SK-N-DZ (cell line): ENCODE measurements around the gene NLGN1.

Source experiments
- DNase-seq: peaks from one replicate; pipeline ENCODE4 v3.0.0-alpha.2; 2015; ENCODE audit warnings: low spot score

The NLGN1 gene

GRCh38 chr3:173755161-173755560 is 357.6 kb downstream of the NLGN1 start:
- no peak for DNase-seq

DNA sequence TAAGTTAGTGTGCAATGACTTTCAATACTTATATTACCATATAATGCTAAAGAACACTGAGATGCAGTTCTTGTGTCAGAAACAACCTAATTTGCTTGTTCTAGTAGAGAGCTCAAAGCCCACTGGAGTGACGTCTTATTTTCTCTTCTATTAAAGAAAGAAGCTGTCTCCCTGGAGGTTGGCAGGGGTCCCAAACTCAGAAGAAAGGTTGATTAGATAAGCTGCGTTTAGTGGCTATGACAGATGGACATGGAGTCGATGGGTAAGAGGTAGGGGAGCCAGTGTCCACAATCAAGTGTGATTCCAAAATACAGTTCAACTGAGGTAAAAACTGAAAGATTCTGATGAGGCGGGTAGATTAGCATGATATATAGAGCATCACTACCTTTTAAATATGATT is 363.6 kb downstream of the NLGN1 start:
- no peak for DNase-seq

GRCh38 chr3:173762501-173762900 is 365.0 kb downstream of the NLGN1 start:
- DNase-seq: no peak

DNA sequence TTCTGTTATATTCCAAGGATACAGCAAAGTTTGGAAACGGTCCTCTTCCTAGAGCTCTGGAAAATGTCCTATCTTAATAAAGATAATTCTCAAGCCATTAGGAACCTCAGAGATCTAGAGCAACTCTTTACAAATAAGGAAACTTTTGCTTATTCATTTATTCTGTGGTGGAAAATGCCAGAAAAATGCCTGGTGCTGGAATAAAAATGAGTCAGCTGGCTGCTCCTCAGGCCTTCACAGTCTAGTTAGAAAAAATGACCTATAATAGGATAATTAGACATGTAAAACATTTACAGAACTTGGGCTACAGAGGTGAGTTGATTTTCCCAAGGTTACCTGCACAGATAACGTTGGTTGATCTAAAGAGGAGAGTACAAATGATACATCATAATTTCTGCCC is 372.5 kb downstream of the NLGN1 start:
- DNase-seq: no peak

DNA sequence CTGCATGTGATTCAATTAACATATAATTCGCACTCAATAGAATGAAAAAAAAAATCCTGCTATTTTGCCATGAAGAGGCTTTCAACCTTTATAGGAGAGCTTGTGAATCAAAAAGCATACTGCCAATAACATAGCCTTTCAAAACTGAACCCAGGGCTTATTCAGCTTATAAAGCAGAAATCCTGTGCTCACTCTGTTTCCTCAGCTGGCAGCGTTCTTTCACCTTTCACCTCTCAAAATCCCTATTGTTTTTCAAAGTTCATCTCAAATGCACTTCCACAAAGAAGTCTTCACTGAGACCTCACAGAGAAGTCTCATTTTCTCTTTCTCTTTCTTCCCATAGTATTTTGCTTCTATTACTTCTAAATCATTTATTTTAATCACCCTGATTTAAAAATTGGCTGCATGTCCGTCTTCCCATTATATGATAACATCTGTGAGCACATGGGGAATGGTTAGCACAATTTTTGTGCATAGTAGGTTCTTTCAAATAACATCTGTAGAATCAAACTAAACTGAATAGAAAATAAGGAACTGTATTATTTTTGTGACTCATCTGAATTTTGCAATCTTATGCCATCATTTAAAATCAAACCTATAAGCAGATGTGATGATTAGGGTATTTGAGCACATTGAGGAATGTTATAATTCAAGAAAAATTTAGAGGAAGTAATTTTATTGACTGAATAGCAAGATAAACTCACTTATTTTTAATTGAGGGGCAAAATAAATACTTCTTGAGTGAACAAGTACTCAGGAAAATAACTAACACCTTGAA is 373.4 kb downstream of the NLGN1 start:
- no peak for DNase-seq

DNA sequence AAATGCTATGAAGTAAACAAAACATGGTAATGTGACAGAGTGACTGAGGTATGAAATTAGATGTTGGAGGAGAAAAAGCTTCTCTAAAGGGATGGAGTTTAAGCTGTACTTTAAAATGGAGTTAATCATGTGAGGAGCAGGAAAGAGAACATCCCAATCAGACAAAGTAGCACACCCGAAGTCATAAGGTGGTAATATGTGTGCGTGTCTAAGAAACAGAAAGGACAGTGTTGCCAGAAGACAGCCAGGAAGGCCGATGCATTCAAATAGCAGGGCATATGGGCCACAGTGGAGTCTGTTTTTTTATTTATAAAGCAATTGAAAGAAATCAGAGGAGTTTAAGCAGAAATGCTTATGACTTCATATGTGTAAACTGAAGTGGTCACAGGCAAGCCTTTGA is 376.3 kb downstream of the NLGN1 start:
- DNase-seq: no peak

GRCh38 chr3:173774294-173774693 is 376.8 kb downstream of the NLGN1 start:
- no peak for DNase-seq

GRCh38 chr3:173778251-173778650 is 380.7 kb downstream of the NLGN1 start:
- no peak for DNase-seq

- no peak for DNase-seq
Observed at GRCh38 chr3:173780067-173780466, 382.5 kb downstream of the NLGN1 start.

DNA sequence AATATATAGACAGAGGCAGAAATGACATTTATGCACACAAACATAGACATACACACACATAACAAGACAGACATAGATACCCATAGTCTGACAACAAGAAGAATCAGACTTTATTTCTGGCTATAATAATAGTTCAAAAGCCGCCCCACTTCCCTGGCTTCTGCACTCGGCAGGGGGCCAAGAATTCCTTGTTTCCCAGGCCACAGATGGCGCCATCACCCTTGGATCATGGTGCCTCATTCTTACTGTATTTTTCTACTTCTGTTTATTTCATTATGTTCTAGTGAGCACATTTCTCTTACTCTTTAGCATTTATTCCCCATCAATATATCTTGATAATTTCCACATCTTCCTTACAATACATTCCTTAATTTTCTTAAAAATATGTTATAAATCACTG is 387.5 kb downstream of the NLGN1 start:
- no peak for DNase-seq

DNA sequence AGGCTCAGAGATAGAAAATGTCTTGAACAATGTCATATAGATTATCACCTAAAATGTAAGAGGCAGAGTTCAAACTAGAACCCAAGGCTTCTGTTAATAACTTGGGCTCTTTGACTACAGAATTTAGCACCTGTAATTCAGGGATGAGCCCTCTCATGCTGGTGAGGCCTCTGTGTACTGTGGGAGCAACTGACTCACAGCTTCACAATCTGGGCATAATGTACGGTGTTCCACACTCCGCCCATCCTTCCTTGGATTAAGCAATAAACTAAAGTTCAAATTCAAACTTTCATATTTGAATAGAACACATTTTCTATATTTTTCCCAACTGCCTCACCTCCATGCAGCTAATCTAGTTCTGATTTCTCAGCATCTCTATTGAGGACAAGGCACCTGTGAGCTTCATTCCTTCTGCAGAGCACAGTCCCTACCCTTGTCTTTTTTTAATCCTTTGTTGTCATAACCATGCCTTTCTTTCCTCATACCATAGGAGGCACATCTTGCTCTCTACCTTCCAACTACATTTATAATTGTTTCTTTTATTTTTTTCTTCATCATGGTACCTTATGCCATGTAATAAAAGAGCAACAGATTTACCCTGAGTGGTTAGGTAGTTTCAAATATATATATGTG is 392.1 kb downstream of the NLGN1 start:
- DNase-seq: no peak

- DNase-seq: no peak
Observed at GRCh38 chr3:173793963-173794362, 396.4 kb downstream of the NLGN1 start.

DNA sequence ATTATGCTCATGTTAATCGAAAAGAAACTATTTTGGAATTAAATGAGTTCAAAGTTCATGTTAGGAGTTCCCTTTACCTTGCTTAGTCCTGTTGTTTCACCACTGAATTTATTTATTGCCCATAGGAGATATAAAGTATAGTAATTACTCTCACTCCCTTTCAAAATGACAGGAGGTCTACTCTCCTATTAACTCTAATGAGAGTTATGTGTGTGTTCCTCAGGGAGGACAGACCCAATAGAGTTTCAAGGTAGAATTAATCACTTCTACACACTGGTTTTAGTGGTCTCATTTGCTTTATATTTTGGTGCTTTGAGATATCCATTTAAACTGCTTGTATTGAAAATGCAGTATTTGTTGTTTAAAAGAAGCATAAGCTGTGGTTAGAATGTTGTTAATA is 398.9 kb downstream of the NLGN1 start:
- DNase-seq: no peak

- DNase-seq: no peak
Observed at GRCh38 chr3:173796890-173797289, 399.3 kb downstream of the NLGN1 start.

DNA sequence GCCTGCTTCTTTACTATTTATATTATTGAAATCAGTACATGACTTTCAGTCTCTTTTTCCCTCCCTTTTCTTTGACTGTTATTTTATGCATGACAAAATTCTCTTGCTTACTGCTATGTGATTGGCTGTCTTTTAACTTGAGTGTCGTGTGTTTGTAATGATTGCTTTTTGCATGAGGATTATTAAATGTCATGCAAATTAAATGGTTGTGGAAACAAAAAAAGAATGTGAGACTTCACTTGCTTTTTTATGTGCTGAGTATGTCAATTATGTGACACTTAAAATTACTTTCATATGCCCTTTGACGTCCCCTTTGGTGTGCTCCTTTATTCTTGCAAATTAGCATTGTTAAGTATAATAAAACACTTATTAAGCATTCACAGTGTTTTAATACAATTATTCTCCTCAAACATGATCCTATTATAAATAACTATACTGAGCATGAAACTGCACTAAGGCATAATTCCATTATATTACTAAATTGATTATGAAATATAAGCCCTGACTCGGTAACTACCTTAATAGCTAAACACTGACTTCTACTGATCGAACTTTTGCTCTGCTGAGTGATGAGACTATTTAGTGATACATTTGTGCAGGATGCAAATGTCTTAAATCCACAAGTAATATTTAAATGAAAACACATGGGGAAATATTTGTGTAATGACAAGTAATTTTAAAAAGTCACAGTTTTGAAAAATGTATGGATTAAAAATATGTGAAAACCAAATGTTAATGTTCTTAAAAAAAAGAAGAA is 401.7 kb downstream of the NLGN1 start:
- no peak for DNase-seq

DNA sequence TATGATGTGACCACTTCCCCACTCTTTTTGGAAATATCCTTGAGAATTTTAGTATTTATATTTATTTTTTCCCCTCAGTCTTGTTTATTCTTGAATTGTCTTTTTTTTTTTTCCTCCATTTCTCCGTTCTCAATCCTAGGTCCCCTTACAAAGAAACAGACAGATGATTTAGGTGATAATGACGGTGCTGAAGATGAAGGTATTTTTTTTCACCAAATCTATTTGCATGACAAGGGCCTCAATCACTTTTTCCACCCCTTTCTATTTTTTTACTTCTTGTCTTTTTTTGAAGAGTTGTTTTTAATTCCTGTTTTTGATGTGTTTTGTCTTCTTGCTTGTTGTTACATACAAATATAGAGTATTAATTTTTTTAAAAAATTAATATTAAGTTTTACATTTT is 402.6 kb downstream of the NLGN1 start:
- DNase-seq: no peak

- no peak for DNase-seq
Observed at GRCh38 chr3:173814809-173815208, 417.3 kb downstream of the NLGN1 start.

DNA sequence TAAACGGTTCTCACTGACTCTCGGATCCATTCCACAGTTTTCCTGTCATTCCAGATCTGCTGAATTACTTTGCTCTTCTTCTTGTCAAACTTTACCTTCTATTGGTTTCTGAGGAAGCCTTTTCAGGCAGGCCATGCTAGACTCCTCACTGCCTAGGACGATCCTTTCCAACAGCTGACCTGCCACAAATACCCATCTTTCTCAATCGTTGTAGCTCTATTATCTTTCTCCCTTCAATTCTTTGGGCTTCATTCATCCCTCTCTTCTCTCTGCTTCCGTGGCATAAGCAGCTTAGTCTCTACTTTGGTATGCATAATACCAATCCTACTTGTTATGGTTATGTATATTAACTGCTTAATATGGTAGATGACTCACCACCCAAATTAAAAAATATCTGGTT is 421.8 kb downstream of the NLGN1 start:
- no peak for DNase-seq

- no peak for DNase-seq
Observed at GRCh38 chr3:173823911-173824460, 426.4 kb downstream of the NLGN1 start.

DNA sequence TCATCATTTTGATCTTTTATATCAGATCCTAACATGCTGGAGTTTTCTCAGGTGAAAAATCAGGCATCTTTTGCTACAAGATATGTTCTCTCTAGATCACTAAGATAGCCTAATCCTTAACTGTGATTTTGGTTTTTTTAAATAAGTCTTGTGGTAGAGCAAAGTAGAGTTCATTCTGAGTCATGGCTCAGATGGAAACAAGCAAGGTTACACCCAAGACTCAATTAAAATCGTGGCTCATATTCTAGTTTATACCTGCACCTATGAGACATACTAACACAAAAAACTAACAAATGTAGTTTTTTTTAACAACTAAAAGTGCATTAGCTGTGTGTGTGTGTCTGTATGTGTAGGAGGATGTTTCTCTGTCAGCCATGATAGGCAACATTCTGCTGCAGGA is 428.2 kb downstream of the NLGN1 start:
- no peak for DNase-seq

GRCh38 chr3:173826416-173826815 is 428.9 kb downstream of the NLGN1 start:
- no peak for DNase-seq

DNA sequence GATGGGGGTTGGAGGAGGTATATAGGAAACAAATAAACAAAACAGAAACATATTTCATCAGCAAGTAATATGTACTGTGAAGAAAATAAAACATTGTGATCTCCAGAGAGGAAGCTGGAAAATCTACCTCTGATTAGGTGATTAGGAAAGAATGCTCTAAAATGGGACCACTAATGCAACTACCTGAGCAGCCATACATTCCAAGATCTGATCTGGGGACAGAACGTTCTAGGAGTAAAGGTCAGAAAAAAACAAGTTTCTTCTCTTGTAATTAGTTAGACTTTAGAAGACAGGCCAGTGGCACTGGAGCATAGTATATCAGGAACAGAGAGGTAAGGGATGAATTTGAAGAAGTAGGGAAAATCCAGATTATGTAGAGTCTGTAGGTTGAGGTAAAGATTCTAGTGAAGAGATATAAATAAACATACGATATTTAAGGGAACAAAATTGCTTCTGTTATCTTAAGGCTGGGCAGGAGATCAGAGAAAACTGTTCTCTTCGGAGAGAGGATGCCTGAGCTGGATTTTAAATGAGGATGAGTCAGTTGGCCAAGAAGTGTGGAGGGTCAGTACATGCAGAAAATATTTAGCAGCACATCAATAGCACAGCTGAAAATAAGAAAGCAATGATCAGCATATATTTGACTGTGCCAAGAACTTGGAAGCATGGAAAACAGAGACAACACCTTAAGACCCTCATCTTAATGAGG is 429.5 kb downstream of the NLGN1 start:
- no peak for DNase-seq
